ENCODE measurements around the gene SERPINH1.

SERPINH1 gene

GRCh38 chr11:75554258-75555022, 7.6 kb upstream of the SERPINH1 start:
- no peak for TF ChIP-seq CTCF (IDR thresholded peaks at IDR 0.05; ENCODE audit: borderline replicate concordance, control extremely low read depth, extremely low read depth, insufficient read depth, missing control alignments)
- in situ Hi-C loops (cut with MboI; ENCODE audit: low sequenced_read_pairs, unreplicated experiment) = no loop called here
- DNase-seq (ENCODE audit: low spot score) = no peak

- DNase-seq (ENCODE audit: low spot score) = no peak
- no peak for TF ChIP-seq CTCF (IDR thresholded peaks at IDR 0.05; ENCODE audit: borderline replicate concordance, control extremely low read depth, extremely low read depth, insufficient read depth, missing control alignments)
- in situ Hi-C loops (cut with MboI; ENCODE audit: low sequenced_read_pairs, unreplicated experiment) = no loop called here
These were observed 6.8 kb upstream of the SERPINH1 start for GRCh38 chr11:75555079-75555811.

GRCh38 chr11:75556275-75556674, 5.8 kb upstream of the SERPINH1 start:
- TF ChIP-seq CTCF (IDR thresholded peaks at IDR 0.05; ENCODE audit: borderline replicate concordance, control extremely low read depth, extremely low read depth, insufficient read depth, missing control alignments) = no peak
- DNase-seq (ENCODE audit: low spot score) = no peak
- in situ Hi-C loops (cut with MboI; ENCODE audit: low sequenced_read_pairs, unreplicated experiment) = no loop called here

GRCh38 chr11:75557666-75558494, 4.2 kb upstream of the SERPINH1 start:
- TF ChIP-seq CTCF (IDR thresholded peaks at IDR 0.05; ENCODE audit: borderline replicate concordance, control extremely low read depth, extremely low read depth, insufficient read depth, missing control alignments) = no peak
- no peak for DNase-seq (ENCODE audit: low spot score)
- in situ Hi-C loops (cut with MboI; ENCODE audit: low sequenced_read_pairs, unreplicated experiment) = no loop called here

GRCh38 chr11:75558939-75559843, 2.9 kb upstream of the SERPINH1 start:
- no peak for DNase-seq (ENCODE audit: low spot score)
- TF ChIP-seq CTCF (IDR thresholded peaks at IDR 0.05; ENCODE audit: borderline replicate concordance, control extremely low read depth, extremely low read depth, insufficient read depth, missing control alignments) = no peak

More at GRCh38 chr11:75558939-75559843, 2.9 kb upstream of the SERPINH1 start:
- in situ Hi-C loops (cut with MboI; ENCODE audit: low sequenced_read_pairs, unreplicated experiment) = no loop called here
